Transverse colon (tissue), 4 donors: ENCODE data around the gene LRP11. TPM values are rescaled to one million over a fixed set of nuclear protein-coding genes. Genes with fewer than 3 reads are reported as not detected.

Source experiments
- DNase-seq: peaks from one replicate; pipeline ENCODE4 v3.0.0-alpha.2; 2019
- H3K27ac ChIP-seq, 4 donors: fragments of 200-600 bp; sonication (generic); 2 replicates each; pipeline ENCODE4 v1.5.1; 2016 to 2018; ENCODE audit warnings: inconsistent platforms in 4 of 4
- H3K27me3 ChIP-seq: fragments of 200-600 bp; sonication (generic); 2 replicates; pipeline ENCODE4 v1.5.1; 2017; ENCODE audit warnings: inconsistent platforms
- H3K36me3 ChIP-seq, 4 donors: fragments of 200-600 bp; sonication (generic); 2 replicates each; pipeline ENCODE4 v1.5.1; 2017 to 2019; ENCODE audit warnings: inconsistent platforms in 4 of 4
- H3K4me1 ChIP-seq, 4 donors: fragments of 200-600 bp; sonication (generic); 2 replicates each; pipeline ENCODE4 v1.5.1; 2017 to 2020; ENCODE audit warnings: inconsistent platforms in 4 of 4
- H3K4me3 ChIP-seq, 4 donors: fragments of 200-600 bp; sonication (generic); 1 replicate in 1 of 4; 2 replicates in 3 of 4; pipeline versions ENCODE4 v1.5.1 to v1.6.1; 2017 to 2019; ENCODE audit warnings: inconsistent platforms in 4 of 4
- H3K9me3 ChIP-seq, 2 donors: fragments of 200-600 bp; sonication (generic); 2 replicates each; pipeline ENCODE4 v1.5.1; 2017 to 2019; ENCODE audit warnings: inconsistent platforms in 2 of 2
- EP300 ChIP-seq: sonication (generic); formaldehyde crosslinking; IDR thresholded peaks from one replicate; pipeline ENCODE4 v1.6.1; 2017; ENCODE audit warnings: antibody characterized with exemption, low read depth
- POLR2A ChIP-seq: fragments of 450-650 bp; IDR thresholded peaks from one replicate; pipeline ENCODE4 v1.6.1; 2016; ENCODE audit warnings: antibody characterized with exemption, mild to moderate bottlenecking, moderate library complexity
- POLR2AphosphoS5 ChIP-seq, 3 donors: sonication (generic); formaldehyde crosslinking; IDR thresholded peaks; one replicate each; pipeline ENCODE4 v1.6.1; 2016; ENCODE audit warnings: antibody characterized with exemption in 3 of 3
- WGBS, 2 donors: methylation state at CpG; one replicate each; pipeline ENCODE4 v1.1.5; 2018; ENCODE audit warnings: low coverage in 1 of 2; 5-methylcytosine and 5-hydroxymethylcytosine counted together
- in situ Hi-C, 4 donors: fragments of 200-750 bp; cut with MboI; loops; one replicate each; pipeline versions ENCODE4 v1.15.0 to v1.15.1; 2017; ENCODE audit warnings: low sequenced_read_pairs in 3 of 4, low pct_ligation_motif_present in 1 of 4, low pct_unique_long_range_greater_than_20kb in 1 of 4
- intact Hi-C: fragments of 100-400 bp; cut with DNase I; formaldehyde crosslinking; loops from one replicate; pipeline ENCODE4 v1.15.1; 2023; ENCODE audit warnings: low total_unique reads
- total RNA-seq, 4 donors: library from RNA; depleted of rRNA; stranded (reverse); fragments of >200 nt; gene quantifications; one replicate each; pipeline ENCODE4 v1.1.0, GENCODE V29; 2016
- TF ChIP-seq, protein P1 (sequence below), 5 experiments: fragments of 200-600 bp in 3 of 5; fragments of 450-650 bp in 2 of 5; sonication (generic) in 3 of 5; IDR thresholded peaks; 1 replicate in 2 of 5; 2 replicates in 3 of 5; pipeline ENCODE4 v1.5.1; 2016 to 2017; ENCODE audit warnings: antibody characterized with exemption in 5 of 5, inconsistent platforms in 3 of 5, mild to moderate bottlenecking in 2 of 5, moderate library complexity in 1 of 5

Gene LRP11
- total RNA-seq, 4 donors from 2014 or later: 2.2 to 50.5 (median 21.2) TPM

DNA sequence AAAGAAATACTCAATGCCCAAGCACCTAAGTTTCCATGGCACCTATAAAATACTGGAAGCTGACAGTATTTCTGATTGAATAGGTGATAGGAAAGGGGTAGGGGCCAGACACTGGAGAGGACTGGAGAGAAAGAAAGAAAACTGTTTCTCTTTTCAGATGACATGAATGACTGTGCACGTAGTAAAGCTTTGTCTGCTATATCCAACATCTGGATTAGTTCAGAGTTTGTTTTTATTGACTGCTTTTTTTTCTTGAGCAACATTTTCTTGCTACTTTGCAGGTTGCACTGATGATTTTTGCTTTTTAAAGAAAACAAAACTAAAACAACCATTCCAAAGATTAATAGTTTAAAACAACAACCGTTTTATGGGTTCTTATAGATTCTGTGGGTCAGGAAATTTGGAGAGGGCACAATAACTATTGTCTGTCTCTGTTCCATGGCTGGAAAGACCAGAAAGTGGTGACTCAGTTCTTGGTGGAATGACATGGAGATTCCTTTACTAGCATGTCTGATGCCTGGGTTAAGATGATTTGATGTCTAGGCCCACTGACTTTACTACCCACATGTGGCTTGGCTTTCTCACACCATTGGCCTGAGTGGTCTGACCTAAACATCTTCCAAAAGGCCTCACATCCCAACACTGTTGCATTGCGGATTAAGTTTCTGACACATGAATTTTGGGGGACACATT lies 12.2 kb upstream of the LRP11 start:
- intact Hi-C loops: loop anchor here (5.0 kb wide), 1 partner anchor 501 kb away; no protein-coding TSS in a partner anchor

DNA sequence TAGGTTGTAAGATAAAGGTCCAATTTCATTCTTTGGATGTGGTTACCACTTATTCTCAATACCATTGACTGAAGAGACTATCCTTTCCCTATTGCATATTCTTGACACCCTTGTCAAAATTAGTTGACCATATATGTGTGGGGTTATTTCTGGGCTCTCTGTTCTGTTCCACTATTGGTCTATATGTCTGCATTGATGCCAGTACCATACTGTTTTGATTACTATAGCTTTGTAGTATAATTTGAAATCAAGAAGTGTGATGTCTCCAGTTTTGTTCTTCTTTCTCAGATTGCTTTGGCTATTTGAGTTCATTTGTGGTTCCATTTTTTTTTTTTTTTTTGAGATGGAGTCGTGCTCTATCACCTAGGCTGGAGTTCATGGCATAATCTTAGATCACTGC lies 8.1 kb upstream of the LRP11 start:
- Histone ChIP-seq H3K4me3 (no peak overlapping the region), H3K27ac (no peak overlapping the region), H3K4me1 (no peaks in the 10 kb centered on the region), H3K27me3 (no peaks in the 10 kb centered on the region), H3K36me3 (no peaks in the 10 kb centered on the region), H3K9me3 (peaks cover 0 to 2% of the 10 kb centered on the region in 2 donors)
- TF ChIP-seq EP300 (no peak), POLR2A (no peak), POLR2AphosphoS5 (IDR thresholded peaks at IDR 0.05) (no peak)
- TF ChIP-seq, protein P1, sequence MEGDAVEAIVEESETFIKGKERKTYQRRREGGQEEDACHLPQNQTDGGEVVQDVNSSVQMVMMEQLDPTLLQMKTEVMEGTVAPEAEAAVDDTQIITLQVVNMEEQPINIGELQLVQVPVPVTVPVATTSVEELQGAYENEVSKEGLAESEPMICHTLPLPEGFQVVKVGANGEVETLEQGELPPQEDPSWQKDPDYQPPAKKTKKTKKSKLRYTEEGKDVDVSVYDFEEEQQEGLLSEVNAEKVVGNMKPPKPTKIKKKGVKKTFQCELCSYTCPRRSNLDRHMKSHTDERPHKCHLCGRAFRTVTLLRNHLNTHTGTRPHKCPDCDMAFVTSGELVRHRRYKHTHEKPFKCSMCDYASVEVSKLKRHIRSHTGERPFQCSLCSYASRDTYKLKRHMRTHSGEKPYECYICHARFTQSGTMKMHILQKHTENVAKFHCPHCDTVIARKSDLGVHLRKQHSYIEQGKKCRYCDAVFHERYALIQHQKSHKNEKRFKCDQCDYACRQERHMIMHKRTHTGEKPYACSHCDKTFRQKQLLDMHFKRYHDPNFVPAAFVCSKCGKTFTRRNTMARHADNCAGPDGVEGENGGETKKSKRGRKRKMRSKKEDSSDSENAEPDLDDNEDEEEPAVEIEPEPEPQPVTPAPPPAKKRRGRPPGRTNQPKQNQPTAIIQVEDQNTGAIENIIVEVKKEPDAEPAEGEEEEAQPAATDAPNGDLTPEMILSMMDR (IDR thresholded peaks at IDR 0.05): no peak
- intact Hi-C loops (no loop called here), in situ Hi-C loops (no loop called here)
- DNase-seq: no peak
- 74 to 88% methylated on average over 1 of the region's 1 CpG for WGBS, 2 donors

More for the DNA sequence above, 12.2 kb upstream of the LRP11 start:
- no peak for DNase-seq
- in situ Hi-C loops: no loop called here
- no peaks in the 10 kb centered on the region for H3K27me3 ChIP-seq
- no peak overlapping the region for H3K4me3 ChIP-seq
- H3K27ac ChIP-seq: no peak overlapping the region
- TF ChIP-seq EP300: no peak
- no peak for TF ChIP-seq POLR2A
- TF ChIP-seq, protein P1 (IDR thresholded peaks at IDR 0.05): no peak
- no peak for TF ChIP-seq POLR2AphosphoS5 (IDR thresholded peaks at IDR 0.05)
- WGBS, 2 donors: 67 to 81% methylated on average over 2 to 3 of the region's 3 CpGs
- H3K4me1 ChIP-seq: no peaks in the 10 kb centered on the region
- no peaks in the 10 kb centered on the region for H3K36me3 ChIP-seq
- H3K9me3 ChIP-seq: peaks cover 0 to 2% of the 10 kb centered on the region in 2 donors

DNA sequence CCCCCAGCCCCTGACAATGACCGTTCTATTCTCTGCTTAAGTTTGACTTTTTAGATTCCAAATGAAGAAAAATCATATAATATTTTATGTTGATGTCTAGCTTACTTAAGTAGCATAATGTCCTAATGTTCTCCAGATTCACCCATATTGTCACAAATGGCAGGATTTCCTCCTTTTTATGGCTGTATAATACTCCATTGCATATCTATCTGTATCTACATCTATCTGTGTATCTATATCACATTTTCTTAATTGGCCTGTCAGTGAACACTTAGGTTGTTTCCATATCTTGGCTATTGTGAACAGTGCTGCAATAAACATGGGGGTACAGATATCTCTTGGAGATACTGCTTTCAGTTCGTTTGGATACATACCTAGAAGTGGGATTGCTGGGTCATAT lies 7.0 kb upstream of the LRP11 start:
- Histone ChIP-seq H3K27ac (no peak overlapping the region), H3K9me3 (peaks cover 0 to 2% of the 10 kb centered on the region in 2 donors), H3K27me3 (no peaks in the 10 kb centered on the region), H3K36me3 (no peaks in the 10 kb centered on the region), H3K4me3 (no peak overlapping the region), H3K4me1 (no peaks in the 10 kb centered on the region)
- no peak for DNase-seq
- intact Hi-C loops: no loop called here
- TF ChIP-seq, protein P1 (IDR thresholded peaks at IDR 0.05): no peak
- TF ChIP-seq POLR2A: no peak
- no peak for TF ChIP-seq EP300
- no peak for TF ChIP-seq POLR2AphosphoS5 (IDR thresholded peaks at IDR 0.05)
- 74 to 75% methylated on average over 2 of the region's 2 CpGs for WGBS, 2 donors
- in situ Hi-C loops: no loop called here

DNA sequence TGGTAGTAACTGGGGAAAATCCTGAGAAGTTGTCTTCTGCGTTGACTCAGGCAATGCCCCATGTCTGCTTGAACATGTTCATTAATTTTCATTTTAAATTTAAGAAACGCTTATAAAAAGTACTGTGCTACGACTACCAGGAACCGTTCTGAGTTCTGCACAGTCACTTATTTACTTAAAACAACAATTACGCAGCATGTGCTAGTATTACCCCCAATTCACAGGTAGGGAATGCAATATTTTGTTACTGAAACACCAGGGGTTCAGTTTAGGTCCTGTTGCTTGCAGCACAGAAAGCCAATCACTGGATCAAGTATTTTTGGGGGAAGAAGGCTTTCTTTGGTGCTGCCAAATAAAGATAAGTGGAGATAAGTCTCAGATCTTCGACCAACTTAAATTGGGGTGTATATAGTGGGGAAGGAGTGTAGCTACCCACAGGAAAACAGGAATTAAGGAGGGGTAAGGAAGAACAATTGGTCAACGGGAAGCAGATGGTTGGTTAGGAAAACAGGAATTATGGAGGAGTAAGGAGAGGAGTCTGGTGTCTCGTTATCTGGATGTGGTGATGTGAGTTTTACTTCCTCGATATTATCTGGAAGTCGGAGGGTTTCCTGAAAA lies 5.2 kb upstream of the LRP11 start:
- peaks cover 0 to 8% (median 5%) of the 10 kb centered on the region in 4 donors for H3K4me1 ChIP-seq
- intact Hi-C loops (no loop called here), in situ Hi-C loops (no loop called here)
- no peak for DNase-seq
- peaks cover 0 to 2% of the 10 kb centered on the region in 2 donors for H3K9me3 ChIP-seq
- H3K36me3 ChIP-seq: no peaks in the 10 kb centered on the region
- TF ChIP-seq POLR2AphosphoS5 (IDR thresholded peaks at IDR 0.05) (no peak), EP300 (no peak), POLR2A (no peak)
- TF ChIP-seq, protein P1 (IDR thresholded peaks at IDR 0.05): no peak
- H3K27ac ChIP-seq: no peak overlapping the region
- H3K27me3 ChIP-seq: no peaks in the 10 kb centered on the region
- WGBS, 2 donors: 82 to 90% methylated on average over 9 to 10 of the region's 10 CpGs
- no peak overlapping the region for H3K4me3 ChIP-seq
